H1 (cell line): ENCODE results near the gene GDI2. TPM values are rescaled to one million over a fixed set of nuclear protein-coding genes. Genes with fewer than 3 reads are reported as not detected.

Experiments used
- CTCF ChIA-PET: fragments of 300-600 bp; sonication (Branson Sonifier 250); formaldehyde crosslinking; loops from one replicate; lab custom pipeline; 2021; ENCODE audit not compliant: partially characterized antibody; lab: Charles Lee
- POLR2A ChIA-PET: fragments of 300-600 bp; sonication (Branson Sonifier 250); formaldehyde crosslinking; loops from one replicate; lab custom pipeline; 2021; ENCODE audit warnings: inconsistent platforms; ENCODE audit not compliant: partially characterized antibody; lab: Charles Lee
- DNase-seq, 2 experiments: peaks; one replicate each; pipeline versions ENCODE4 v3.0.0 to v3.0.0-alpha.2; 2010 to 2022; ENCODE audit warnings: low spot score in 2 of 2, low read depth in 1 of 2, mixed read lengths in 1 of 2
- FAIRE-seq: peaks from 2 replicates; lab custom pipeline; 2011; peaks lifted over from hg19 to GRCh38; lab: Jason Lieb, UNC
- H2AFZ ChIP-seq: 2 replicates; pipeline ENCODE4 v1.8.1; 2012; ENCODE audit warnings: low read length, inconsistent platforms
- H2AK5ac ChIP-seq: 2 replicates; pipeline ENCODE4 v1.6.1; 2013; ENCODE audit warnings: low read depth, low read length
- H2BK120ac ChIP-seq: replicated peaks from 2 replicates; pipeline ENCODE3; 2013; ENCODE audit warnings: low read depth, low read length, inconsistent platforms
- H2BK12ac ChIP-seq: 2 replicates; pipeline ENCODE4 v1.6.1; 2013; ENCODE audit warnings: low read depth, low read length
- H2BK15ac ChIP-seq: 2 replicates; pipeline ENCODE4 v1.6.1; 2013; ENCODE audit warnings: low read length
- H2BK20ac ChIP-seq: 2 replicates; pipeline ENCODE4 v1.6.1; 2013; ENCODE audit warnings: low read length
- H2BK5ac ChIP-seq: 2 replicates; pipeline ENCODE4 v1.6.1; 2013; ENCODE audit warnings: low read depth, low read length
- H3K14ac ChIP-seq: 2 replicates; pipeline ENCODE4 v1.6.1; 2013; ENCODE audit warnings: inconsistent platforms; ENCODE audit not compliant: insufficient read length
- H3K18ac ChIP-seq: 2 replicates; pipeline ENCODE4 v1.6.1; 2013; ENCODE audit warnings: low read length; ENCODE audit errors: extremely low read depth
- H3K23ac ChIP-seq: 2 replicates; pipeline ENCODE4 v1.6.1; 2013; ENCODE audit warnings: inconsistent platforms; ENCODE audit not compliant: insufficient read length
- H3K23me2 ChIP-seq: 2 replicates; pipeline ENCODE4 v1.6.1; 2013; ENCODE audit warnings: low read depth, low read length
- H3K27ac ChIP-seq: 2 replicates; pipeline ENCODE4 v1.6.1; 2011; ENCODE audit warnings: low read depth, low read length, inconsistent platforms
- H3K27me3 ChIP-seq, 4 experiments: replicated peaks in 1 of 4; 1 replicate in 1 of 4; 2 replicates in 3 of 4; pipeline versions ENCODE4 v1.6.1 to v1.8.1; 2011 to 2013; ENCODE audit warnings: low read length in 3 of 4, mild to moderate bottlenecking in 3 of 4, inconsistent platforms in 2 of 4, mixed read lengths in 2 of 4, moderate library complexity in 1 of 4; ENCODE audit not compliant: control insufficient read depth in 3 of 4, insufficient read depth in 3 of 4; ENCODE audit errors: extremely low read depth in 1 of 4
- H3K36me3 ChIP-seq, 4 experiments: 2 replicates each; pipeline versions ENCODE4 v1.6.1 to v1.8.1; 2011 to 2013; ENCODE audit warnings: mild to moderate bottlenecking in 4 of 4, low read length in 3 of 4, moderate library complexity in 2 of 4, control low read depth in 1 of 4, inconsistent platforms in 1 of 4; ENCODE audit not compliant: insufficient read depth in 4 of 4, control insufficient read depth in 2 of 4
- H3K4ac ChIP-seq: replicated peaks from 2 replicates; pipeline ENCODE3; 2013; ENCODE audit warnings: low read length, low read depth, mixed read lengths, inconsistent platforms; ENCODE audit not compliant: insufficient read length
- H3K4me1 ChIP-seq, 4 experiments: replicated peaks in 1 of 4; 1 replicate in 1 of 4; 2 replicates in 3 of 4; pipeline versions ENCODE4 v1.6.1 to v1.8.1; 2011 to 2013; ENCODE audit warnings: low read length in 3 of 4, inconsistent platforms in 2 of 4, mixed read lengths in 1 of 4; ENCODE audit not compliant: insufficient read depth in 4 of 4, control insufficient read depth in 3 of 4
- H3K4me2 ChIP-seq, 2 experiments: 2 replicates each; pipeline versions ENCODE4 v1.6.1 to v1.8.1; 2011 to 2013; ENCODE audit warnings: low read depth in 2 of 2, low read length in 2 of 2, control low read depth in 1 of 2, inconsistent platforms in 1 of 2, mild to moderate bottlenecking in 1 of 2; ENCODE audit not compliant: insufficient read depth in 1 of 2
- H3K4me3 ChIP-seq, 4 experiments: fragments of 200-600, 300-600 bp in 1 of 4; sonication (generic), shearing (Covaris generic), sonication (Bioruptor Twin) in 1 of 4; 2 replicates each; pipeline versions ENCODE4 v1.5.1 to v1.8.1; 2011 to 2016; ENCODE audit warnings: low read length in 4 of 4, low read depth in 3 of 4, control low read depth in 2 of 4, inconsistent platforms in 2 of 4, mild to moderate bottlenecking in 2 of 4, mixed read lengths in 1 of 4, moderate library complexity in 1 of 4; ENCODE audit not compliant: insufficient read depth in 2 of 4; ENCODE audit errors: extremely low read depth in 1 of 4
- H3K56ac ChIP-seq: replicated peaks from 2 replicates; pipeline ENCODE3; 2013; ENCODE audit warnings: low read depth, mild to moderate bottlenecking, mixed read lengths, low read length, inconsistent platforms; ENCODE audit not compliant: insufficient read length
- H3K79me1 ChIP-seq: 2 replicates; pipeline ENCODE4 v1.6.1; 2013; ENCODE audit warnings: low read depth, low read length, control low read depth
- H3K79me2 ChIP-seq, 2 experiments: 2 replicates each; pipeline versions ENCODE4 v1.6.1 to v1.8.1; 2012 to 2013; ENCODE audit warnings: low read length in 2 of 2, mild to moderate bottlenecking in 2 of 2, inconsistent platforms in 1 of 2; ENCODE audit not compliant: insufficient read depth in 2 of 2, control insufficient read depth in 1 of 2
- H3K9ac ChIP-seq, 4 experiments: replicated peaks in 1 of 4; 1 replicate in 1 of 4; 2 replicates in 3 of 4; pipeline versions ENCODE4 v1.6.1 to v1.8.1; 2011 to 2013; ENCODE audit warnings: low read depth in 3 of 4, low read length in 3 of 4, control low read depth in 2 of 4, mild to moderate bottlenecking in 2 of 4, moderate library complexity in 2 of 4, inconsistent platforms in 1 of 4; ENCODE audit errors: extremely low read depth in 1 of 4
- H3K9me3 ChIP-seq, 2 experiments: 2 replicates each; pipeline versions ENCODE4 v1.6.1 to v1.8.1; 2012 to 2013; ENCODE audit warnings: mild to moderate bottlenecking in 2 of 2, moderate library complexity in 2 of 2, control low read depth in 1 of 2, inconsistent platforms in 1 of 2, low read depth in 1 of 2, low read length in 1 of 2, mixed read lengths in 1 of 2; ENCODE audit not compliant: insufficient read depth in 2 of 2
- H4K20me1 ChIP-seq, 2 experiments: replicated peaks in 1 of 2; 2 replicates each; pipeline versions ENCODE3 to v1.8.1; 2011 to 2013; ENCODE audit warnings: inconsistent platforms in 2 of 2, low read length in 2 of 2, mild to moderate bottlenecking in 1 of 2; ENCODE audit not compliant: insufficient read depth in 2 of 2, control insufficient read depth in 1 of 2
- H4K5ac ChIP-seq: 2 replicates; pipeline ENCODE4 v1.6.1; 2013; ENCODE audit warnings: low read length, low read depth, mixed read lengths, inconsistent platforms; ENCODE audit not compliant: insufficient read length
- H4K8ac ChIP-seq: 2 replicates; pipeline ENCODE4 v1.8.0; 2013; ENCODE audit warnings: mild to moderate bottlenecking, moderate library complexity, low read length, inconsistent platforms; ENCODE audit not compliant: insufficient read depth; ENCODE audit errors: extremely low read depth
- H4K91ac ChIP-seq: replicated peaks from 2 replicates; pipeline ENCODE3; 2013; ENCODE audit warnings: low read length, mixed read lengths, inconsistent platforms; ENCODE audit not compliant: insufficient read length
- CHD1 ChIP-seq: IDR thresholded peaks from 2 replicates; pipeline ENCODE4 v1.6.1; 2012; ENCODE audit warnings: low read depth, low read length, improper control_type of control experiment
- JUN ChIP-seq: IDR thresholded peaks from 2 replicates; pipeline ENCODE4 v1.6.1; 2011; ENCODE audit warnings: low read depth, mild to moderate bottlenecking, improper control_type of control experiment, low read length
- KDM1A ChIP-seq: fragments of 200-600, 300-600 bp; sonication (generic); IDR thresholded peaks from 2 replicates; pipeline ENCODE4 v1.7.1; 2016; ENCODE audit warnings: mild to moderate bottlenecking, low read length, borderline replicate concordance
- KDM4A ChIP-seq: IDR thresholded peaks from one replicate; pipeline ENCODE4 v1.7.1; 2012; ENCODE audit warnings: low read depth, mild to moderate bottlenecking, moderate library complexity, low read length, inconsistent platforms; ENCODE audit not compliant: severe bottlenecking
- NRF1 ChIP-seq: IDR thresholded peaks from 2 replicates; pipeline ENCODE4 v1.6.1; 2011; ENCODE audit warnings: mild to moderate bottlenecking, low read depth, low read length, improper control_type of control experiment
- RBBP5 ChIP-seq: IDR thresholded peaks from 2 replicates; pipeline ENCODE4 v1.7.1; 2012; ENCODE audit warnings: low read depth, mild to moderate bottlenecking, inconsistent platforms, low read length, moderate library complexity, borderline replicate concordance
- RNF2 ChIP-seq: fragments of 200-900, 300-1000 bp; sonication (generic); IDR thresholded peaks from 2 replicates; pipeline ENCODE4 v1.7.1; 2016; ENCODE audit warnings: borderline replicate concordance, low read depth, mild to moderate bottlenecking, antibody characterized with exemption, low read length; ENCODE audit not compliant: poor library complexity, severe bottlenecking; ENCODE audit errors: missing control alignments
- TEAD4 ChIP-seq: IDR thresholded peaks from 2 replicates; pipeline ENCODE4 v1.6.1; 2012; ENCODE audit warnings: low read depth, low read length, inconsistent platforms, mixed read lengths
- WGBS, 2 experiments: shearing (Covaris generic) in 1 of 2; methylation state at CpG; one replicate each; pipeline versions ENCODE4 v1.1.6 to v1.1.7; 2013 to 2015; ENCODE audit warnings: low lambda C conversion rate in 2 of 2, mixed read lengths in 2 of 2, inconsistent platforms in 1 of 2, low coverage in 1 of 2, missing lambda C conversion rate in 1 of 2; ENCODE audit not compliant: insufficient replicate concordance in 2 of 2, insufficient coverage in 1 of 2, insufficient read length in 1 of 2; ENCODE audit errors: extremely low coverage in 1 of 2, missing lambda C conversion rate in 1 of 2; 5-methylcytosine and 5-hydroxymethylcytosine counted together
- polyA plus RNA-seq, 7 experiments: library from polyadenylated mRNA; depleted of rRNA in 3 of 7; stranded (reverse) in 5 of 7; unstranded in 2 of 7; fragments of >200 nt in 5 of 7; fragments of 200-250 nt in 2 of 7; gene quantifications; 1 replicate in 5 of 7; 2 replicates in 1 of 7; 4 replicates in 1 of 7; pipeline versions ENCODE4 v1.2.1 to v1.2.3, GENCODE V29; 2011 to 2013; ENCODE audit warnings: missing spikeins in 2 of 7, mixed read lengths in 2 of 7
- total RNA-seq: library from RNA; stranded (reverse); fragmentation: NEBNext Ultra II Directional; extraction: Animal tissue kit (Norgen Biotek cat#: 25700); gene quantifications from 2 replicates; pipeline ENCODE4 v1.2.1, GENCODE V29; 2021
- TF ChIP-seq, protein P1 (sequence below): IDR thresholded peaks from 2 replicates; pipeline ENCODE4 v1.6.1; 2011; ENCODE audit warnings: low read depth, mild to moderate bottlenecking, low read length; ENCODE audit not compliant: insufficient read depth
- TF ChIP-seq, protein P2 (sequence below): IDR thresholded peaks from 2 replicates; pipeline ENCODE4 v1.6.1; 2012; ENCODE audit warnings: inconsistent platforms

GDI2 gene
- total and polyA plus RNA-seq, 2 of the 8 experiments (the other 6 are each of a cell fraction or from before 2014, with no cell fraction given), result 168 to 385 TPM

DNA sequence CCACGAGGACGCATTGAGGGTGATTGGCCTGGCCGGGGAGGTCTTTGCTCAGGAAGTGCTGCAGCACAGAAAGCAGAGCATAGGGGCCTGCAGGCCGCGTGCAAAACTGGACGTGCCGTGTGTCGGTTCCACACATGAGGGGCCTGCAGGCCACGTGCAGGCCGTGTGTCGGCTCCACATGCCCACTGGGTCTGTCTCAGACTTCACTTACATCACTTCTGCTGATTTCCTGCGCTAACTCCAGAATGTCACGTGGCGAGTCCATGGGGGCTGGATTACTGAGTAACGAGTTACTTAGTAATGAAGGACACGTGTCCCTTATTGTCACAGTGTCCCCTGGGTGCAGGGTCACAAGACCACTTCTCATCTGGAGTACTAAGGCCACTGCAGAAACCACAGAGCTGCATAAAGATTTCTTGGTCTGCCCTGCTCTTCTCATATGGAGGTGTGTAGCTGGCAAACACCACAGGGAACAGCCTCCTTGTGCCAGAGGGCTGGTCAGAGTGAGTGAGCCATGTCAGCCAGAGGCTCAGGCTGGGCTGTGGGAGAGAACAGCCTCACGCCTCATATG, 60.8 kb downstream of the GDI2 start:
- Histone ChIP-seq H3K36me3 (peaks cover 4 to 19% (median 13%) of the 10 kb centered on the region in 4 experiments; a peak in 7 of 8 replicates), H2AK5ac (no peak overlapping the region), H3K23ac (no peak overlapping the region), H2BK15ac (no peak overlapping the region; the same call in 1 of the 2 replicates), H3K27me3 (no peaks in the 10 kb centered on the region), H3K4me1 (peaks cover 4 to 16% (median 10%) of the 10 kb centered on the region in 4 experiments), H3K9me3 (no peaks in the 10 kb centered on the region), H3K79me1 (peaks cover 2% of the 10 kb centered on the region; the same call in 1 of the 2 replicates), H3K9ac (no peak overlapping the region), H3K4ac (no peak overlapping the region), H4K5ac (no peak overlapping the region), H2BK20ac (no peak overlapping the region), H3K4me2 (peak overlapping the region; percentile 35 to 54; a peak in 3 of 4 replicates), H2AFZ (no peak overlapping the region), H3K18ac (no peak overlapping the region; the same call in 1 of the 2 replicates), H2BK12ac (no peak overlapping the region), H4K8ac (no peak overlapping the region), H3K79me2 (peaks cover 0 to 11% of the 10 kb centered on the region in 2 experiments; a peak in 3 of 4 replicates), H2BK120ac (no peak overlapping the region), H3K27ac (peak overlapping the region; percentile 18; the same call in 1 of the 2 replicates), H4K20me1 (peaks cover 6 to 7% of the 10 kb centered on the region in 2 experiments), H3K56ac (no peak overlapping the region), H3K23me2 (no peaks in the 10 kb centered on the region), H3K14ac (no peak overlapping the region), H2BK5ac (peak overlapping the region; percentile 35; the same call in 1 of the 2 replicates), H4K91ac (no peak overlapping the region), H3K4me3 (0 out of 8 replicates have a peak overlapping the region, but pooled peaks of 1 of the 4 experiments have one; percentile 12)
- no peak for DNase-seq
- ChIA-PET POLR2A (interaction anchor here (0.7 to 2.6 kb wide), 3 partner anchors 10 to 65 kb away, joined by 3 to 14 read pairs (median 4); partner anchors contain the start of gene GDI2), CTCF (interaction anchor here (0.8 to 1.2 kb wide), 4 partner anchors 11 to 122 kb away, joined by 3 to 4 read pairs (median 4); no protein-coding TSS in a partner anchor)
- FAIRE-seq, result no peak
- WGBS, 2 experiments, result 86% methylated on average over 17 of the region's 17 CpGs; no CpG with 5 or more reads in 1 of the 2 experiments
- TF ChIP-seq, protein P1, sequence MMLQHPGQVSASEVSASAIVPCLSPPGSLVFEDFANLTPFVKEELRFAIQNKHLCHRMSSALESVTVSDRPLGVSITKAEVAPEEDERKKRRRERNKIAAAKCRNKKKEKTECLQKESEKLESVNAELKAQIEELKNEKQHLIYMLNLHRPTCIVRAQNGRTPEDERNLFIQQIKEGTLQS, result no peak
- no peak for TF ChIP-seq NRF1
- no peak for TF ChIP-seq RNF2
- no peak for TF ChIP-seq KDM4A
- TF ChIP-seq, protein P2, sequence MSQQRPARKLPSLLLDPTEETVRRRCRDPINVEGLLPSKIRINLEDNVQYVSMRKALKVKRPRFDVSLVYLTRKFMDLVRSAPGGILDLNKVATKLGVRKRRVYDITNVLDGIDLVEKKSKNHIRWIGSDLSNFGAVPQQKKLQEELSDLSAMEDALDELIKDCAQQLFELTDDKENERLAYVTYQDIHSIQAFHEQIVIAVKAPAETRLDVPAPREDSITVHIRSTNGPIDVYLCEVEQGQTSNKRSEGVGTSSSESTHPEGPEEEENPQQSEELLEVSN, result no peak
- TF ChIP-seq RBBP5, result no peak
- no peak for TF ChIP-seq KDM1A
- no peak for TF ChIP-seq CHD1
- no peak for TF ChIP-seq JUN
- TF ChIP-seq TEAD4, result no peak
